ENCODE data around the gene ZNRF1.
A peak's percentile ranks its signal among the peaks of the same experiment; 100 is the strongest.
"Not testable (repeated sequence)": the region's sequence is repeated elsewhere in the genome, so short reads cannot be mapped to it uniquely, and the experiment has no call there.

Gene ZNRF1

GRCh38 chr16:74998481-74999218 is at the start of gene ZNRF1:
Gene ZNRF1 (plus strand): TSS chr16:74999024. CDS start chr16:74999672, 648 bp downstream.
- DNase-seq: peak; percentile 36 to 52

- no peak for DNase-seq
Observed at GRCh38 chr16:74949309-74949708, 49.5 kb upstream of the ZNRF1 start.

GRCh38 chr16:74950511-74950910 is 48.3 kb upstream of the ZNRF1 start:
- no peak for DNase-seq

GRCh38 chr16:74951206-74951605 is 47.6 kb upstream of the ZNRF1 start:
- no peak for DNase-seq

GRCh38 chr16:74951681-74952080 is 47.1 kb upstream of the ZNRF1 start:
- DNase-seq: no peak

GRCh38 chr16:74954763-74955162 is 44.1 kb upstream of the ZNRF1 start:
- DNase-seq: no peak

GRCh38 chr16:74973304-74973703 is 25.5 kb upstream of the ZNRF1 start:
- no peak for DNase-seq

GRCh38 chr16:74975591-74975990 is 23.2 kb upstream of the ZNRF1 start:
- DNase-seq: no peak

- DNase-seq: peak in 1 of 2 experiments; percentile 64
Observed at GRCh38 chr16:74982256-74982655, 16.6 kb upstream of the ZNRF1 start.

- no peak for DNase-seq
Observed at GRCh38 chr16:74984194-74984528, 14.7 kb upstream of the ZNRF1 start.

GRCh38 chr16:74984529-74985296 is 14.1 kb upstream of the ZNRF1 start, which contains the start of gene WDR59:
Gene WDR59 (minus strand): TSS chr16:74985123. CDS start chr16:74985017, 106 bp downstream.
- peak; percentile 96 to 98 for DNase-seq

GRCh38 chr16:74987027-74987681 is 11.7 kb upstream of the ZNRF1 start:
- DNase-seq: no peak

GRCh38 chr16:74989864-74990263 is 9.0 kb upstream of the ZNRF1 start:
- DNase-seq: not testable (repeated sequence)

GRCh38 chr16:74990832-74991231 is 8.0 kb upstream of the ZNRF1 start:
- DNase-seq: no peak

GRCh38 chr16:74991268-74991592 is 7.6 kb upstream of the ZNRF1 start:
- DNase-seq: no peak

- no peak for DNase-seq
Observed at GRCh38 chr16:74991593-74992403, 7.0 kb upstream of the ZNRF1 start.

GRCh38 chr16:74995986-74996385 is 2.8 kb upstream of the ZNRF1 start:
- DNase-seq: no peak

- DNase-seq: no peak
Observed at GRCh38 chr16:74997042-74997491, 1.8 kb upstream of the ZNRF1 start.

- no peak for DNase-seq
Observed at GRCh38 chr16:74999219-74999608, 390 bp downstream of the ZNRF1 start.

GRCh38 chr16:74999609-75000480 is 1.0 kb downstream of the ZNRF1 start:
- peak; percentile 28 to 64 for DNase-seq

GRCh38 chr16:75000481-75001081 is 1.8 kb downstream of the ZNRF1 start:
- DNase-seq: no peak

Measured in NCI-H2081 (cell line).